HCT116 (cell line): ENCODE data around the gene FAT1. TPM values are rescaled to one million over a fixed set of nuclear protein-coding genes. Genes with fewer than 3 reads are reported as not detected.

Experiments
- ATAC-seq: fragments of 200-7000 bp; cut with Tn5 transposase; 2 replicates; pipeline ENCODE4 v1.9.1; 2020; ENCODE audit warnings: mild to moderate bottlenecking, moderate library complexity
- BruUV-seq: library from RNA; stranded (reverse); fragments of 400-500 nt; replicated peaks from 2 replicates; lab custom pipeline; 2021; lab: Mats Ljungman, UMichigan
- CTCF ChIA-PET: fragments of 300-600 bp; sonication (Branson Sonifier 250); formaldehyde crosslinking; loops from one replicate; lab custom pipeline; 2021; ENCODE audit warnings: antibody characterized with exemption; lab: Charles Lee
- POLR2A ChIA-PET: fragments of 300-600, 350-600 bp; sonication (Branson Sonifier 250); formaldehyde crosslinking; loops from one replicate; lab custom pipeline; 2021; ENCODE audit warnings: antibody characterized with exemption; lab: Charles Lee
- RAD21 ChIA-PET, 2 experiments: fragments of 300-600 bp; sonication (Branson Sonifier 250); formaldehyde crosslinking; loops; one replicate each; lab custom pipeline; 2023; ENCODE audit warnings: low total read pairs in 2 of 2; ENCODE audit not compliant: uncharacterized antibody in 2 of 2, unreplicated experiment in 2 of 2, low non-redundant PET in 1 of 2; lab: Charles Lee
- DNase-seq: peaks from one replicate; pipeline ENCODE4 v3.0.0-alpha.2; 2010; ENCODE audit warnings: low read depth, low spot score
- H2AFZ ChIP-seq: fragments of 200-600 bp; shearing (Covaris generic), sonication (generic); 2 replicates; pipeline ENCODE4 v1.6.1; 2017; ENCODE audit warnings: low read depth, mixed run types, mixed read lengths, antibody characterized with exemption, low read length; ENCODE audit not compliant: poor library complexity, severe bottlenecking
- H3K27ac ChIP-seq: 2 replicates; pipeline ENCODE4 v1.5.1; 2012; ENCODE audit warnings: low read depth, low read length
- H3K27me3 ChIP-seq: fragments of 200-600 bp; sonication (generic); 2 replicates; pipeline ENCODE4 v1.6.1; 2016; ENCODE audit warnings: mixed run types, low read length, mixed read lengths; ENCODE audit not compliant: insufficient read depth
- H3K36me3 ChIP-seq, 2 experiments: fragments of 200-500 bp in 1 of 2; fragments of 200-600 bp in 1 of 2; sonication (Bioruptor generic) in 1 of 2; sonication (generic) in 1 of 2; 2 replicates each; pipeline versions ENCODE4 v1.5.1 to v1.6.1; 2014 to 2016; ENCODE audit warnings: low read length in 2 of 2, inconsistent platforms in 1 of 2, mixed read lengths in 1 of 2, mixed run types in 1 of 2; ENCODE audit not compliant: insufficient read depth in 2 of 2, control insufficient read depth in 1 of 2
- H3K4me1 ChIP-seq, 2 experiments: fragments of 200-600 bp in 1 of 2; sonication (generic) in 1 of 2; 2 replicates each; pipeline versions ENCODE4 v1.5.1 to v1.6.1; 2012 to 2017; ENCODE audit warnings: low read length in 2 of 2, inconsistent platforms in 1 of 2, mild to moderate bottlenecking in 1 of 2, mixed read lengths in 1 of 2, mixed run types in 1 of 2, moderate library complexity in 1 of 2; ENCODE audit not compliant: insufficient read depth in 2 of 2, control insufficient read depth in 1 of 2
- H3K4me2 ChIP-seq: fragments of 200-600 bp; sonication (generic); 2 replicates; pipeline ENCODE4 v1.6.1; 2017; ENCODE audit warnings: mixed run types, low read length, mixed read lengths
- H3K4me3 ChIP-seq, 2 experiments: fragments of 200-600 bp in 1 of 2; sonication (generic) in 1 of 2; replicated peaks in 1 of 2; 2 replicates each; pipeline ENCODE4 v1.5.1; 2011 to 2016; ENCODE audit warnings: low read length in 2 of 2, control low read depth in 1 of 2, low read depth in 1 of 2, mild to moderate bottlenecking in 1 of 2, mixed read lengths in 1 of 2, mixed run types in 1 of 2
- H3K79me2 ChIP-seq: fragments of 200-600 bp; sonication (generic); 2 replicates; pipeline ENCODE4 v1.6.1; 2017; ENCODE audit warnings: mild to moderate bottlenecking, mixed run types, low read length, moderate library complexity, mixed read lengths; ENCODE audit not compliant: insufficient read depth
- H3K9ac ChIP-seq: fragments of 200-600 bp; sonication (generic); 2 replicates; pipeline ENCODE4 v1.6.1; 2016; ENCODE audit warnings: low read length, mixed read lengths
- H3K9me2 ChIP-seq: fragments of 200-600 bp; sonication (generic), shearing (Covaris generic); 2 replicates; pipeline ENCODE4 v1.6.1; 2017; ENCODE audit warnings: mixed run types, mild to moderate bottlenecking, moderate library complexity; ENCODE audit not compliant: insufficient read depth
- H3K9me3 ChIP-seq, 2 experiments: fragments of 200-500 bp in 1 of 2; fragments of 200-600 bp in 1 of 2; sonication (Bioruptor generic) in 1 of 2; sonication (generic) in 1 of 2; 2 replicates each; pipeline ENCODE4 v1.6.1; 2014 to 2017; ENCODE audit warnings: low read length in 2 of 2, mixed read lengths in 2 of 2, inconsistent platforms in 1 of 2, low read depth in 1 of 2, mild to moderate bottlenecking in 1 of 2, mixed run types in 1 of 2, moderate library complexity in 1 of 2; ENCODE audit not compliant: control insufficient read depth in 1 of 2, insufficient read depth in 1 of 2
- H4K20me1 ChIP-seq: fragments of 200-600 bp; sonication (generic), shearing (Covaris generic); 2 replicates; pipeline ENCODE4 v1.6.1; 2017; ENCODE audit warnings: mixed run types, mild to moderate bottlenecking, moderate library complexity; ENCODE audit not compliant: insufficient read depth
- ATF3 ChIP-seq: IDR thresholded peaks from 2 replicates; pipeline ENCODE4 v1.6.1; 2012
- CEBPB ChIP-seq: IDR thresholded peaks from 2 replicates; pipeline ENCODE4 v1.6.1; 2012; ENCODE audit warnings: low read depth
- EGR1 ChIP-seq: IDR thresholded peaks from 2 replicates; pipeline ENCODE4 v1.6.1; 2012; ENCODE audit warnings: low read depth
- ELF1 ChIP-seq: IDR thresholded peaks from 2 replicates; pipeline ENCODE4 v1.6.1; 2012; ENCODE audit warnings: low read depth, borderline replicate concordance
- EZH2 ChIP-seq: fragments of 200-600 bp; sonication (generic); IDR thresholded peaks from 2 replicates; pipeline ENCODE4 v1.6.1; 2017; ENCODE audit warnings: antibody characterized with exemption, mixed run types
- FOSL1 ChIP-seq: IDR thresholded peaks from 2 replicates; pipeline ENCODE4 v1.6.1; 2012; ENCODE audit warnings: low read depth
- JUND ChIP-seq: IDR thresholded peaks from 2 replicates; pipeline ENCODE4 v1.6.1; 2012
- MAX ChIP-seq: IDR thresholded peaks from 2 replicates; pipeline ENCODE4 v1.6.1; 2012
- RAD21 ChIP-seq: IDR thresholded peaks from 2 replicates; pipeline ENCODE4 v1.6.1; 2012; ENCODE audit warnings: low read depth, mild to moderate bottlenecking
- REST ChIP-seq: IDR thresholded peaks from 2 replicates; pipeline ENCODE4 v1.6.1; 2012; ENCODE audit warnings: low read depth
- SP1 ChIP-seq: IDR thresholded peaks from 2 replicates; pipeline ENCODE4 v1.6.1; 2012; ENCODE audit warnings: low read depth
- SRF ChIP-seq: IDR thresholded peaks from 2 replicates; pipeline ENCODE4 v1.6.1; 2012; ENCODE audit warnings: low read depth
- TCF7L2 ChIP-seq: IDR thresholded peaks from 2 replicates; pipeline ENCODE4 v1.7.0; 2011; ENCODE audit warnings: borderline replicate concordance, inconsistent platforms; ENCODE audit not compliant: insufficient read depth, insufficient read length; ENCODE audit errors: extremely low read depth
- ZBTB33 ChIP-seq: IDR thresholded peaks from 2 replicates; pipeline ENCODE4 v1.6.1; 2011; ENCODE audit warnings: mild to moderate bottlenecking, low read length, moderate library complexity; ENCODE audit not compliant: insufficient replicate concordance; ENCODE audit errors: extremely low read depth
- ZFX ChIP-seq: fragments of 450-650 bp; IDR thresholded peaks from 2 replicates; pipeline ENCODE4 v1.6.1; 2017
- ZNF274 ChIP-seq: fragments of 200-500 bp; sonication (Bioruptor generic); IDR thresholded peaks from 2 replicates; pipeline ENCODE4 v1.6.1; 2014; ENCODE audit warnings: mild to moderate bottlenecking, low read depth, low read length, inconsistent platforms
- intact Hi-C: fragments of 100-400 bp; cut with micrococcal nuclease; formaldehyde crosslinking; loops from 2 replicates; pipeline ENCODE4 v1.10.0; 2022
- total RNA-seq: library from RNA; stranded (reverse); gene quantifications from one replicate; pipeline ENCODE4 v1.2.1, GENCODE V29; 2021; ENCODE audit not compliant: unreplicated experiment

The FAT1 gene
- total RNA-seq, 1 experiment from 2014 or later, result 676 TPM

- Histone ChIP-seq H3K4me1 (peaks cover 17 to 27% of the 10 kb centered on the region in 2 experiments), H2AFZ (peak overlapping the region; percentile 42), H3K4me3 (no peak overlapping the region), H3K9me3 (no peaks in the 10 kb centered on the region), H3K79me2 (no peaks in the 10 kb centered on the region), H3K27me3 (no peaks in the 10 kb centered on the region), H3K27ac (no peak overlapping the region), H4K20me1 (no peaks in the 10 kb centered on the region), H3K9ac (no peak overlapping the region), H3K4me2 (no peak overlapping the region), H3K36me3 (no peaks in the 10 kb centered on the region), H3K9me2 (no peaks in the 10 kb centered on the region)
- intact Hi-C loops, result no loop called here
- ChIA-PET POLR2A (no interaction called here), RAD21 (no interaction called here), CTCF (no interaction called here)
- DNase-seq (no peak), ATAC-seq (no peak)
- no TSS peak for BruUV-seq
- TF ChIP-seq JUND (no peak), RAD21 (no peak), EZH2 (no peak), ZNF274 (no peak), SP1 (no peak), ZBTB33 (no peak), EGR1 (no peak), SRF (no peak), ATF3 (no peak), ZFX (no peak), TCF7L2 (no peak), CEBPB (no peak), MAX (no peak), ELF1 (no peak), FOSL1 (no peak), REST (no peak)
Observed at GRCh38 chr4:186762865-186763264, 39.2 kb upstream of the FAT1 start.
